ENCODE data around the gene NT5C1A.

The NT5C1A gene

GRCh38 chr1:39652105-39652504 lies 19.8 kb downstream of the NT5C1A start:
- no peak for DNase-seq (ENCODE audit: low read depth, low spot score)
- no peak for TF ChIP-seq CTCF (IDR thresholded peaks at IDR 0.05; ENCODE audit: insufficient read depth, low read length, missing control alignments)
- ChIA-PET CTCF (interaction anchor here (0.6 to 21.3 kb wide), 10 partner anchors 9 to 459 kb away, joined by 3 to 670 read pairs (median 8); partner anchors contain the start of genes HEYL and NT5C1A), POLR2A (no interaction called here)
- no peak overlapping the region for H3K4me3 ChIP-seq (ENCODE audit: low read depth, low read length)

GRCh38 chr1:39650431-39650830 lies 21.5 kb downstream of the NT5C1A start:
- no peak overlapping the region for H3K4me3 ChIP-seq (ENCODE audit: low read depth, low read length)
- ChIA-PET POLR2A (no interaction called here), CTCF (interaction anchor here (21.3 kb wide), 1 partner anchor 43 kb away, joined by 670 read pairs; no protein-coding TSS in a partner anchor)
- DNase-seq (ENCODE audit: low read depth, low spot score) = no peak
- no peak for TF ChIP-seq CTCF (IDR thresholded peaks at IDR 0.05; ENCODE audit: insufficient read depth, low read length, missing control alignments)

GRCh38 chr1:39649636-39650185 lies 22.2 kb downstream of the NT5C1A start:
- no peak for DNase-seq (ENCODE audit: low read depth, low spot score)
- no peak overlapping the region for H3K4me3 ChIP-seq (ENCODE audit: low read depth, low read length)
- no peak for TF ChIP-seq CTCF (IDR thresholded peaks at IDR 0.05; ENCODE audit: insufficient read depth, low read length, missing control alignments)
- CTCF ChIA-PET = interaction anchor here (0.6 to 21.3 kb wide), 3 partner anchors 7 to 73 kb away, joined by 3 to 670 read pairs (median 62); no protein-coding TSS in a partner anchor
- POLR2A ChIA-PET = no interaction called here

DNA sequence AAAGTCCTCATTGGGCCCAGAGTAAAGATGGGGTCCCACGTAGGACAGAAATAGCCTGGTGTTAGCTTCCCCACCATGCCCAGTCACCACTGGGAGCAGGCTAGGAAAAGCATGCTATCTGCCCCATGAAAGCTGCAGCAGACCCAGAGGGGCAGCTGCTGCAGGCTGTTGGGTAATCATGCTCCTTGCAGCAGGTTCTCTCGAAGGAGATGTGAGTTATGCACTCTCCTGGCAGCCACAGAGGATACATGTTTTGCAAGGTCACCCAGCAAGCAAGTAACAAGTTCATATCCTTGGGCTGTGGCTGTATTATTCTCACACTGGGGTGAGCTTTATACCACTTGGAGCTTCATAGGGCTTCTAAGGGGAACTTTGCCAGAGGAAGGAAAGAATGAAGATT lies 23.4 kb downstream of the NT5C1A start:
- DNase-seq (ENCODE audit: low read depth, low spot score) = no peak
- H3K4me3 ChIP-seq (ENCODE audit: low read depth, low read length) = no peak overlapping the region
- ChIA-PET POLR2A (interaction anchor here (0.6 kb wide), 1 partner anchor 42 kb away, joined by 5 read pairs; no protein-coding TSS in a partner anchor), CTCF (interaction anchor here (1.5 to 21.3 kb wide), 6 partner anchors 8 to 41 kb away, joined by 4 to 670 read pairs (median 15); partner anchors contain the start of gene HEYL)
- no peak for TF ChIP-seq CTCF (IDR thresholded peaks at IDR 0.05; ENCODE audit: insufficient read depth, low read length, missing control alignments)

DNA sequence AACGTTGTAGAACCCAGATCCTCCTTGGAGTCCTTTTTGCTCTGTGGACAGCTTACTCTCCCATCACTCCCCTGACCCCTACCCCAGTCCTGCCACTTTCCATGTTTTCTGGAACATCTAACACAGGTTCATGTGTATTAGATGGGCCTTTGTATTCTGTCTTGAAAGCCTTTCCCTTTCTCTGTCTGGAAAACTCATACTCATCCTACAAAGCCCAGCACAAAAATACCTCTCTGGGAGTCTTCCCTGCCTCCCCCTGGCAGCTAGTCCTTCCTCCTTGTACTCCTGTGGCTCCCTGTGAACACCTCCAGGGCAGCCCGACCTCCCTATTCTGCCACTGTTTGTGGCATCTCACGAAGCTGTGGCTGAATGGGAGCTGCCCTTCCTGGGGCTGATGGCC lies 24.7 kb downstream of the NT5C1A start:
- CTCF ChIA-PET = interaction anchor here (0.8 to 21.3 kb wide), 10 partner anchors 10 to 164 kb away, joined by 3 to 670 read pairs (median 8); partner anchors contain the start of genes HEYL and NT5C1A
- no peak for DNase-seq (ENCODE audit: low read depth, low spot score)
- H3K4me3 ChIP-seq (ENCODE audit: low read depth, low read length) = no peak overlapping the region
- POLR2A ChIA-PET = interaction anchor here (1.3 kb wide), 1 partner anchor 70 kb away, joined by 4 read pairs; no protein-coding TSS in a partner anchor
- TF ChIP-seq CTCF (IDR thresholded peaks at IDR 0.05; ENCODE audit: insufficient read depth, low read length, missing control alignments) = no peak

DNA sequence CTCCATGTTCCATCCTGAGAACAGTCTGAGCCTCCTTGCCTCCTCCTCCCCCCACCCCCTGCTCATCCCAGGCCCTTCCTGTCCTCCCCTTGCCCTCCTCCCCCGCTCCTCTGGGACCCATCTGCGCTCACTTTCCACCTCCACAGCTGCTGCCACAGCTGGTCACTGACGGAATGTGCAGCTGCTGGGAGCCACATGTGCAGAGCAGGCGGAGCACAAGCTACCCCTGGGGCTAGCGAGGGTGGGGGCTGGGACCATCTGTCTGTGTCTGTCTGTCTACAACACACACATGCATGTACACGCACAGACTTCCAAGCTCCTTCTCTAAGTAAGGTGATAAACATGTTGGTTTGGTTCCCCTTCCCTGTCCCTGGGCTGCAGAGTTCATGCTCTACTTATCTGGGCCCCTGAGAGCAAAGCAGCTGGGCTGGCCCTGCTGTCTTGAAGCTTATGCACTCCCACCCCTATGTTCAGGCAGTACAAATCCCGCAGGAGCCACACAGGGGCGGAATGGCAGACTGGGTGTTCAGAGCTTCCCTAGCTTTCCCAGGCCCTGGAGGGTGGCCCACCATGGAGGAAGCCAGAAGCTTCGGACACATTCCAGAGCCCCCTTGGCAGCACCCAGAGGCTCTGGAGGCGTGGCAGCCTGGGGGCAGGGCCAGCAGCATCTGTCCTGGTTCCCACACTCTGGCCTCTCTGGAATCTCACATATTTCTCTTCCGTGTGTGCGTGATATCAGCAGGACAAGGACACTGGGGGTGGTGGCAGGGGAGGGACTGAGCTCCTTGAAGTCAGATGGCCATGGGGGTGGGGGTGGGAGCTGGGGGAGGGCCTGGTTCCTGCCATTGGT lies 25.4 kb downstream of the NT5C1A start:
- no peak for TF ChIP-seq CTCF (IDR thresholded peaks at IDR 0.05; ENCODE audit: insufficient read depth, low read length, missing control alignments)
- DNase-seq (ENCODE audit: low read depth, low spot score) = no peak
- CTCF ChIA-PET = interaction anchor here (0.8 to 21.3 kb wide), 9 partner anchors 9 to 74 kb away, joined by 3 to 670 read pairs (median 11); partner anchors contain the start of genes HEYL and NT5C1A
- POLR2A ChIA-PET = interaction anchor here (1.3 kb wide), 1 partner anchor 70 kb away, joined by 4 read pairs; no protein-coding TSS in a partner anchor
- no peak overlapping the region for H3K4me3 ChIP-seq (ENCODE audit: low read depth, low read length)

All from AG04449 (cell line).